A673 (cell line): ENCODE data around the gene CDON. TPM values are rescaled to one million over a fixed set of nuclear protein-coding genes. Genes with fewer than 3 reads are reported as not detected.

ENCODE experiments used
- BruUV-seq: library from RNA; stranded (reverse); fragments of 400-500 nt; replicated peaks from 2 replicates; lab custom pipeline; 2021; lab: Mats Ljungman, UMichigan
- CTCF ChIA-PET: fragments of 300-600 bp; sonication (Branson Sonifier 250); formaldehyde crosslinking; loops from one replicate; lab custom pipeline; 2022; ENCODE audit warnings: antibody characterized with exemption; lab: Charles Lee
- POLR2A ChIA-PET: fragments of 300-600 bp; sonication (Branson Sonifier 250); formaldehyde crosslinking; loops from one replicate; lab custom pipeline; 2022; ENCODE audit warnings: antibody characterized with exemption; ENCODE audit not compliant: low non-redundant PET; lab: Charles Lee
- DNase-seq: peaks from one replicate; pipeline ENCODE4 v3.0.0-alpha.2; 2015; ENCODE audit warnings: low spot score
- H3K27ac ChIP-seq: fragments of 200-600 bp; sonication (generic); 2 replicates; pipeline ENCODE4 v1.5.1; 2016; ENCODE audit warnings: mixed run types, low read depth, mild to moderate bottlenecking, mixed read lengths, antibody characterized with exemption, low read length; ENCODE audit not compliant: poor library complexity, severe bottlenecking
- H3K27me3 ChIP-seq: fragments of 200-600 bp; sonication (generic); replicated peaks from 2 replicates; pipeline ENCODE4 v1.6.1; 2017; ENCODE audit warnings: mixed run types, low read depth, mild to moderate bottlenecking, mixed read lengths, antibody characterized with exemption, low read length; ENCODE audit not compliant: insufficient read depth, poor library complexity
- H3K36me3 ChIP-seq: fragments of 200-600 bp; sonication (generic); 2 replicates; pipeline ENCODE4 v1.6.1; 2016; ENCODE audit warnings: mixed run types, mild to moderate bottlenecking, mixed read lengths, antibody characterized with exemption, low read length; ENCODE audit not compliant: insufficient read depth, poor library complexity, severe bottlenecking
- H3K4me1 ChIP-seq: fragments of 200-600 bp; sonication (generic); 2 replicates; pipeline ENCODE4 v1.6.1; 2017; ENCODE audit warnings: mixed run types, mild to moderate bottlenecking, mixed read lengths, antibody characterized with exemption, low read length; ENCODE audit not compliant: insufficient read depth, poor library complexity, severe bottlenecking
- H3K4me3 ChIP-seq: fragments of 200-600 bp; sonication (generic); 2 replicates; pipeline ENCODE4 v1.5.1; 2016; ENCODE audit warnings: low read depth, mixed run types, mild to moderate bottlenecking, mixed read lengths, low read length; ENCODE audit not compliant: poor library complexity, severe bottlenecking
- H3K9me3 ChIP-seq: fragments of 200-600 bp; sonication (generic); 2 replicates; pipeline ENCODE4 v1.6.1; 2016; ENCODE audit warnings: mixed run types, low read depth, mild to moderate bottlenecking, mixed read lengths, antibody characterized with exemption, low read length; ENCODE audit not compliant: poor library complexity, severe bottlenecking
- CTCF ChIP-seq: fragments of 300-800, 200-600 bp; sonication (generic); conservative IDR thresholded peaks from 2 replicates; pipeline ENCODE4 v1.5.1; 2017; ENCODE audit warnings: low read depth, mild to moderate bottlenecking, antibody characterized with exemption, low read length, moderate library complexity, mixed read lengths
- EZH2 ChIP-seq: fragments of 200-600 bp; sonication (generic); IDR thresholded peaks from 2 replicates; pipeline ENCODE4 v1.6.1; 2017; ENCODE audit warnings: borderline replicate concordance, low read depth, mild to moderate bottlenecking, mixed read lengths, antibody characterized with exemption, low read length; ENCODE audit not compliant: poor library complexity, severe bottlenecking
- intact Hi-C: fragments of 100-400 bp; cut with micrococcal nuclease; formaldehyde crosslinking; loops from one replicate; pipeline ENCODE4 v1.10.0; 2022; ENCODE audit not compliant: unreplicated experiment
- total RNA-seq: library from RNA; stranded (reverse); gene quantifications from 2 replicates; pipeline ENCODE4 v1.2.3, GENCODE V29; 2021

Gene CDON
- total RNA-seq, 1 experiment from 2014 or later = 25.3 TPM

DNA sequence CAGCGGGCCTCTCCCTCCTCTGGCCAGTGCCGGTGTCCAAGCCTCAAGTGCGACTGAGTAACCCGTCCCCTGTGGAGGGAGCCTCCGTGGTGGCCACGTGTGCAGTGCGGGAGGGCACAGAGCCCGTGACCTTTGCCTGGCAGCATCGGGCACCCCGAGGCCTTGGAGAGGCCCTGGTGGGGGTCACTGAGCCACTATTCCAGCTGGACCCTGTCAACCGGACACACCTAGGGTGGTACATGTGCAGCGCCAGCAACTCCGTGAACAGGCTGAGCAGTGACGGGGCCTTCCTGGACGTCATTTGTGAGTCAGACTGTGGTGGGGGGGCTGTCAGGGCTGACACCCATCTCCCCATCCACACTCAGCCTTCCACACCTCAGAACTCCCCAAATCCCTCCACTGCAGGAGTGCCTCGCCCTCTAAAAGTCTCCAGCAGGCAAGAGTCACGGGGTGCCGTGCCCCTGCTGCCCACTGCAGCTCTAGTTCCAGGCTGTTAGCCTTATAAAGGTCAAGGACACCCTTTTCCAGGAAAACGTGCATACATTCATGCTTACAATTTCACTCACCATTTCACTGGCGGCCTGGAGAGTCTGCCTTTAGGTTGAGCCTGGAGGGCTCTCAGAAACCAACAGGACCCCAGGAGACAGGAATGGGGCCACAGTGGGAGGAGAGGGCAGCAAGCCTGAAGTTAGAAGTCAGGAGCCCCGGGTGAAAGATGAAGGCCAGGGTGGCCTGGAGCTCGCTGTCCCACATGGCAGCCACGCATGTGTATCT is 114.2 kb downstream of the CDON start:
- no peak for DNase-seq
- no TSS peak for BruUV-seq
- POLR2A ChIA-PET = no interaction called here
- Histone ChIP-seq H3K4me1 (no peaks in the 10 kb centered on the region), H3K27ac (no peak overlapping the region), H3K36me3 (no peaks in the 10 kb centered on the region), H3K4me3 (no peak overlapping the region), H3K27me3 (no peaks in the 10 kb centered on the region), H3K9me3 (no peaks in the 10 kb centered on the region)
- TF ChIP-seq EZH2 = no peak
- TF ChIP-seq CTCF = no peak
- CTCF ChIA-PET = no interaction called here
- intact Hi-C loops = no loop called here

- Histone ChIP-seq H3K27ac (no peak overlapping the region), H3K9me3 (no peaks in the 10 kb centered on the region), H3K4me3 (no peak overlapping the region), H3K27me3 (no peaks in the 10 kb centered on the region), H3K36me3 (no peaks in the 10 kb centered on the region), H3K4me1 (no peaks in the 10 kb centered on the region)
- ChIA-PET CTCF (no interaction called here), POLR2A (no interaction called here)
- BruUV-seq = no TSS peak
- no peak for DNase-seq
- TF ChIP-seq EZH2 (no peak), CTCF (no peak)
- intact Hi-C loops = no loop called here
These were observed 115.0 kb downstream of the CDON start for GRCh38 chr11:125947419-125948277.

DNA sequence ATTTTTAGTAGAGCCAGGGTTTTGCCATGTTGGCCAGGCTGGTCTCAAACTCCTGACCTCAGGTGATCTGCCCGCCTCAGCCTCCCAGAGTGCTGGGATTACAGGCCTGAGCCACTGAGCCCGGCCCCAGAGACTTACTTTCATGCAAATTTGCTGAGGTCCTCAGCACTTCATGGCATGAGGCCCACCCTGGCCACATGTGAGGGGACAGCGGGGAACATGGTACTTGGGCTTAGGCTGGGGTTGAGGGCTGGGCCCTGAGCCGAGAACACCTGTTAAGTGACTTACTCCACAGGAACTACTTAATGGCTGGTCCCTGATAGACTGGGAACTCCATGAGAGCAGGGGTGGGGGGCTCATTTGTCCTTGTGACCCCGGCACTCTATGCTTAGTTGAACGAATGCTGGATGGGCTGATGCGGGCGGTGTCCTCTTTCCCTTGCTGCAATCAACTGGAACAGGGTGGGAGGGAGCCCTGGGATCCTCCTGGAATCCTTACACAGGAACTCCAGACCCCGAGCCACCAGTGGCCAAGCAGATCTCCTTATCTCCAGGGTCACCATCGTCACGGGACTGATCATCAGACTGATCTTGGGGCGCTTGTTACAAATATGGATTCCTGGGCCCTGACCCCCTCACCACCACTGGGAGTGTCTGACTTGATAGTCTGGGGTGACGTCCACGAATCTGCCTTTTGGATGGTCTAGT is 115.8 kb downstream of the CDON start:
- BruUV-seq = no TSS peak
- DNase-seq = no peak
- POLR2A ChIA-PET = interaction anchor here (0.7 kb wide), 1 partner anchor 385 kb away, joined by 4 read pairs; no protein-coding TSS in a partner anchor
- no peaks in the 10 kb centered on the region for H3K27me3 ChIP-seq
- H3K36me3 ChIP-seq = no peaks in the 10 kb centered on the region
- CTCF ChIA-PET = no interaction called here
- intact Hi-C loops = no loop called here
- H3K27ac ChIP-seq = no peak overlapping the region
- H3K4me1 ChIP-seq = no peaks in the 10 kb centered on the region
- TF ChIP-seq CTCF = no peak
- no peak for TF ChIP-seq EZH2
- H3K9me3 ChIP-seq = no peaks in the 10 kb centered on the region
- H3K4me3 ChIP-seq = no peak overlapping the region
